OCI-M2 (cell line): ENCODE measurements around the gene SLC43A1.
A peak's percentile ranks its signal among the peaks of the same experiment; 100 is the strongest.
"Not testable (repeated sequence)": the region's sequence is repeated elsewhere in the genome, so short reads cannot be mapped to it uniquely, and the experiment has no call there.

ENCODE experiments used
- DNase-seq: peaks from one replicate; lab custom pipeline; 2025; ENCODE audit not compliant: unreplicated experiment; lab: John Stamatoyannopoulos, UW

Gene SLC43A1

DNA sequence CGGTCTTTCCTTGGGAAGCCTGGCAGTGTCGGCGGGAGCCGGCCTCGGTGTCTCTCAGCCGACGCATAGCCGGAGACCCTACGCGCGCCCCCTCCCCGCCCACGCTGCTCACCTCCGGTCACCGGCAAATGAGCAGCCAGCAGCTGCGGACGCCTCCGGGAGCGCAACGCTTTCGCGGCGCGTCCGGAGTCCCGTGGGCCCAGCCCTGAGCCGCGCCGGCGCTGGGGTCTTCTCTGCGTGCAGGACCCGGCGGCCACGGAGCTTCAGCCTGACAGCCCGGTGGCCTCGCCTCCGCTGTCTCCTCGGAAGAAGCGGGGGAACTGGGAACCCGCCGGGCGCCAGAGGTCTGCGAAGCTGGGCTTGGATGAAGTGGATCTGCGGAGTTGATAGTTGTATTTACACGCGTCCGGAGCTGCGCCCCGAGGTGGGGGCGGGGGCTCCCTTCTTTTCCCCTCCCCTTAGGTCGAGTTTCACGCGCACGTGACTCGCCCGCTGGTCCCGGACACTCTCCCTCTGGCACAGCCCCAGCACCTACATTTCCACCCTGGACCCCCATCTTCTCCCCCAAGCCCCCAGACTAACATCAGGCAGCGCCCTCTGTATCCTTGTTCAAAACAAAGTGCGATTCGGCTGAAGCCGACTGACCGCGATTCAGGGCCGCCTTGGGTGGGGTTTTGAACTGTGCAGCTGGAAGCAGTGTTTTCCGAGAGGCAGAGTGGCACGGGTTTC lies at the start of gene SLC43A1:
Gene SLC43A1, minus strand, starts transcription at position 371 of the 729 bp plus-strand sequence. CDS start 1,591 bp downstream, outside the sequence.
- DNase-seq: no peak

- DNase-seq: no peak
Observed at GRCh38 chr11:57562596-57562995, 47.1 kb upstream of the SLC43A1 start.

- no peak for DNase-seq
Observed at GRCh38 chr11:57560146-57560545, 44.6 kb upstream of the SLC43A1 start.

- no peak for DNase-seq
Observed at GRCh38 chr11:57556041-57556440, 40.5 kb upstream of the SLC43A1 start.

DNA sequence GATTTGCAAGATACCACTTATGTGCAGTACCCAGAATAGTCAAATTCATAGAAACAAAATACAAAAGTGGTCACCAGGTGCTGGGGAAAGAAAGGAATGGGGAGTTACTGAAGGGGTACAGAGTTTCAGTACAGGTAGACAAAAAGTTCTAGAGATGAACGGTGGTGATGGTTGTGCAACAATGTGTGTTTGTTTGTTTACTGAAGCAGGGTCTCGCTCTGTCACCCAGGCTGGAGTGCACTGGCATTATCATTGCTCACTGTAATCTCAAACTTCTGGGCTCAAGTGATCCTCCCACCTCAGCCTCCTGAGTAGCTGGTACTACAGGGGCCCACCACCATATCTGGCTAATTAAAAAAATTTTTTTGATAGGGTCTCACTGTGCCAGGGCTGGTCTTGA lies 39.9 kb upstream of the SLC43A1 start:
- no peak for DNase-seq

- no peak for DNase-seq
Observed at GRCh38 chr11:57552479-57552878, 37.0 kb upstream of the SLC43A1 start.

GRCh38 chr11:57551941-57552340 lies 36.4 kb upstream of the SLC43A1 start:
- no peak for DNase-seq

DNA sequence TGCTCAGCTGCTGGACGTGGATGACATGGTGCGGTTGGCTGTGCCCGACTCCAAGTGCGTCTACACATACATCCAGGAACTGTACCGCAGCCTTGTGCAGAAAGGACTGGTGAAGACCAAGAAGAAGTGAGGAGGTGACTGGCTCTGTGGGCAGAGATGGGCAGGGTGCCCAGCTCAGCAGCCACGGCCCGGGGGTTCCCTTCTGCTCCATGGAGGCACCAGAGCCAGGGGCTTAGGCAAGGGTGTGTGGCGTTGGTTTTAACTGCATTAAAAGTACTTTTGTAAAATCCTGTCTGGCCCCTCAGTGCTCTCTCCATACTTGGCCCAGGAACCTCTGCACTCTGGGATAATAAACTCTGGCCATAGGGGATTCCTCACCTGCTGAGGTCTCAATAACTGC lies 34.5 kb upstream of the SLC43A1 start:
- DNase-seq: no peak

- DNase-seq: no peak
Observed at GRCh38 chr11:57547854-57548377, 32.4 kb upstream of the SLC43A1 start.

DNA sequence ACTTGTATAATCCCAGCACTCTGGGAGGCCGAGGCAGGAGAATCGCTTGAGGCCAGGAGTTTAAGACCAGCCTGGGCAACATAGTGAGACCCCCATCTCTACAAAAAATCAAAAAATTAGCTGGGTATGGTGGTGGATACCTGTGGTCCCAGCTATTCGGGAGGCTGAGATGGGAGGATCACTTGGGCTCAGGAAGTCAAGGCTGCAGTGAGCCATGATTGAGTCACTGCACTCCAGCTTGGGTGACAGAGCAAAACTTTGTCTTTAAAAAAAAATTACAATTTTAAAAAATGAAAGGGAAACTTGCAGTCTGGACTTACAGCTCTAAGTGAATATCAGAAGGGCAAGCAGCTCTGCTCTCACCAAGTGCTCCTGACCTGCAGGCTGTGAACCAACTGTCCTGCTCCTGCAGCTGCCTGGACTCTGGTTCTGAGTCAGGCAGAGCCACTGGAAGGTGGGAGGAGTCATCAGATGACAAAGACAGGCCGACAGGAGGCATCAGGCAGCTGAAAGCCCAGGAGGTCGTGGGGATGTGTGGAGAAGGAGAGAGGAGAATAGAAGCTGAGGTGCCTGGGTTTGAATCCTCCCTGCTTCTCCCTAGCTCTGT lies 31.5 kb upstream of the SLC43A1 start:
- DNase-seq: no peak

DNA sequence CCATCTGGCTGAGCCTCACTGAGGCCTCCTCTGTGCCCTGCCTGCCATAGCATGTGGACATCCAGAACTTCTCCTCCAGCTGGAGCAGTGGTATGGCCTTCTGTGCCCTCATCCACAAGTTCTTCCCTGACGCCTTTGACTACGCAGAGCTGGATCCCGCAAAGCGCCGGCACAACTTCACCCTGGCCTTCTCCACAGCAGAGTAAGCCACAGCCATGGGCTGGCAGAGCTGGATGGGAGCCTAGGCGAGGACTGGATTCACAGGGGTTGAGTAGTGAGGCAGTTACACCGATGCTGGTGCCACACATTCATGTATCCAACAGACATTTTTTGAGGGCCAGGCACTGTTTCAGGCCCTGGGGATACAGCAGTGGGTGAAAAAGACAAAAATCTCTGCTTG lies 30.9 kb upstream of the SLC43A1 start:
- no peak for DNase-seq

- no peak for DNase-seq
Observed at GRCh38 chr11:57545883-57546282, 30.4 kb upstream of the SLC43A1 start.

DNA sequence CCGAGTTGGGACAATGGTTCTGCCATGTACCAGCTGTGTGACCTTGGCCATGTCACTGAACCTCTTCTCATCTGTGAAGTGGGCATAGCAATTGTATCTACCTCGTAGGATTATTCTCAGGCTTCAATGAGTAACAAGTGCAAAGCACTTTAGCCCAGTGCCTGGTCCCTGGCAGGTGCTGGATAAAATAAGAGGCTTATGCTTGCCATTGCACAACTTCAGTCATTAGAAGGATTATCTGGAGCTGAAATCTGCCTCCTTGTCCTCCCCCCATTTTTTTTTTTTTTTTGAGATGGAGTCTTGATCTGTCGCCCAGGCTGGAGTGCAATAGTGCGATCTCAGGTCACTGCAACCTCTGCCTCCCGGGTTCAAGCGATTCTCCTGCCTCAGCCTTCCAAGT lies 29.1 kb upstream of the SLC43A1 start:
- no peak for DNase-seq

DNA sequence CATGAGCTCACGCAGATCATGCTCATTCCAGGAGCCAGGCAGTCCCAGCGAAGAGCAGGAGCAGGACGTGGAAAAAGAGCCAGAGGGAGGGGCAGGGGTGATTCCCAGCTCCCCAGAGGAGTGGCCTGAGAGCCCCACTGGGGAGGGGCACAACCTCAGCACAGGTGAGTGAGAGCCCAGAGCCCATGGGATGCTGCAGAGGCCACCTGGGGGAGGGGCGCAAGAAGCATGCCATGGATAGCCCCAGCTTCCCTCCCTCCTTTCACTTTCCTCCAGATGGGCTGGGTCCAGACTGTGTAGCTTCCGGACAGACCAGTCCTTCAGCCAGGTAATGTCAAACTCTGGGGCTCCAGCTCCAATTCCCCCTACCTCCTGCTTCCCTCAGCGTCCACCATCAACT lies 28.1 kb upstream of the SLC43A1 start:
- no peak for DNase-seq

DNA sequence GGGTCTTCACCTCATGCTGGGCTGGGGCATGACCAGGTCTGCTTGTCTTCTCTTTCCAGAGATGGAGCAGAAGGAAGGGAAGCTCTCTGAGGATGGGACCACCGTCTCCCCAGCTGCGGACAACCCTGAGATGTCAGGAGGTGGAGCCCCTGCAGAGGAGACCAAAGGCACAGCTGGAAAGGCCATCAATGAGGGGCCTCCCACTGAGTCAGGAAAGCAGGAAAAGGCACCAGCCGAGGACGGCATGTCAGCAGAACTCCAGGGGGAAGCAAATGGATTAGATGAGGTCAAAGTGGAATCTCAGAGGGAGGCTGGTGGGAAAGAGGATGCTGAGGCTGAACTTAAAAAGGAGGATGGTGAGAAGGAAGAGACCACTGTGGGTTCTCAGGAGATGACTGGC lies 27.1 kb upstream of the SLC43A1 start:
- no peak for DNase-seq

GRCh38 chr11:57541169-57541568 lies 25.7 kb upstream of the SLC43A1 start:
- DNase-seq: no peak

DNA sequence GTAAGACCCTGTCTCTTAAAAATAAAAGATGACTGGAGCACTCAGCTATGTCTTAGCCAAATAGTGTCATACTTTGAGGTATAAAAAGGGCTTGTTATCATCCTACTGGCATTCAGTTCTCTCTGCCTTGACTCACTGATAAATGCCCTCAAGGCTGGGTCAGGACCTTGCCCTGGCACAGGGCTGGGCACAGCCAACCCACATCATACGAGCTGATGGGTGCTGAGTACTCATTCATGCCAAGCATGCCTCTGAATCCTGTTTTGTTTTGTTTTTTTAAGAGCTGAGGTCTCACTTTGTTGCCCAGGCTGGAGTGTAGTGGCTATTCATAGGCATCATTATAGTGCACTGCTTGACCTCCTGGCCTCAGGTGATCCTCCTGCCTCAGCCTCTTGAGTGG lies 23.8 kb upstream of the SLC43A1 start:
- DNase-seq: no peak

DNA sequence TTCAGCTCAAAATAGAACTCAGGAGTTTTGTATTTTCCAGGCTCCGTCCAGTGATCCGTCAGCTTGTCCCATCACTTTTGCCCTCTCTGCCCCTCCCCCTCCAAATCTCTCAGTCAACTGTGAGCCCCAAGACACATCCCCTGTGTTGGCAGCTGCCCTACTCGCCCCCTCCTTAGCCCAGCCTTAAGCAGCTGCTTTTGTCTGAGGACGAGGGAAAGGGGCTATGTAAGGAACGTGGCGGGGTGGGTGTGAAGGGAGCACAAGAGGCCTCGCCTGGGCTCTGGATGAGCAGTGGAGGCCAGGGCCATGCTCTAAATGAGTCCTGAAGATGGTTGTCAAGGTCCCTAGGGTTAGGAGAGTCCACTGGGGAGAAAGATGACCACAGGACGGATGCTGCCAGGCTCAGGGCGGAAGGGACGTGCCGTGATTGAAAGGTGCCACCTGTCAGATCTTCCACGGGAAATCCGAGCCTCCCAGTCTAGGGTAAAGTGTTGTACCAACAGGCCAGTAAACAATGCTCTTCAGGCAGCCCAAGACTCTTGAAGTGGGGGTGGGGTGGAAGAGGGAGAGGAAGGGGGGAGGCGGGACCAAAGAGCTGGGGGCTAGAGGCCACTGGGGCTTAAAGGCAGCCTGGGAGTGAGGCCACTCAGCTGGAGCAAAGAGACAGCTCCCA lies 21.6 kb upstream of the SLC43A1 start, which contains the start of gene SMTNL1:
Gene SMTNL1, plus strand, starts transcription at position 649 of the 673 bp plus-strand sequence. CDS start 5,048 bp downstream, outside the sequence.
- DNase-seq: no peak

GRCh38 chr11:57534449-57534848 lies 18.9 kb upstream of the SLC43A1 start:
- not testable (repeated sequence) for DNase-seq

DNA sequence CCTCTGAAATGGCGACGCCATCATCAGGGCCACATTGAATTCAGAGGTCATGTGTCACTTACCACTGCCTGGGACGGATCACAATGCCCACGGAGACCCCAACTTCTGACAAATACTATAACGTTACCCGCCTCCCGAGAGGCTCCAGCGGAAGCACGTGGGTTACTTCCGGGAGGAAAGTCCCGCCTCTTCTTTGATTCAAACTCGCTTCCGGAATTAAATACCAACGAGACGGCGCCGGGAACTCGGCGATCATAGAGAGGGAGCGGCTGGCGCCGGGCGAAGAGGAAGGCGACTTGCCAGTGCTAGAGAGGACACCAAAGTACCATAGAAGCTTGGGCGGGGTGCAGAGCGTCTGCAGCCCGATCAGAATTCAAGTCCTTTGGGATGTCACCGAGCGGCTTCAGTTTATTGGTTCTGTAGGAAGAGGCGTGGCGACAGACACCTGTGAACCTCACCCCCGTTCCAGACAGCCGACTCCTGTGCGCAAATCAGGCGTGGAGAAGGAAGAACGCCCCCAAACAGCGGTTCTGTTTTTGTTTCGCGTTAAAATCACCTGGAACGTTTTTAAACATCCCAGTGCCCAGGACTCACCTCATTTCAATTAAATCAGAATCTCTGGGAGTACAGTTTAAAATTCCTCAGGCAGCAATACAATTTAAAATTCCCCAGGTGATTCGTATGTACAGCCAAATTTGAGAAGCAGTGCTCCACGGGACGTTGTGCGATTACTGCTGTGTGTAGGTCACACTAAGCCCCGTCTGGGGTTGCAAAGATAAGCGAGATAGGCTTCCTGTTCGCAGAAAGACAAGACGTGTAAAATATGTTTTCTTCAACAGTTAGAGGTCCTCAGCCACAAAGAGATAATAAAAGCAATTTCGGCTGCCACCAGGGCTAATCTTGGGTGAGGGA lies 15.3 kb upstream of the SLC43A1 start, which contains the start of gene TIMM10:
Gene TIMM10, minus strand, starts transcription at position 159 of the 912 bp plus-strand sequence. CDS start 565 bp downstream, outside the sequence.
- DNase-seq: peak; percentile 60

DNA sequence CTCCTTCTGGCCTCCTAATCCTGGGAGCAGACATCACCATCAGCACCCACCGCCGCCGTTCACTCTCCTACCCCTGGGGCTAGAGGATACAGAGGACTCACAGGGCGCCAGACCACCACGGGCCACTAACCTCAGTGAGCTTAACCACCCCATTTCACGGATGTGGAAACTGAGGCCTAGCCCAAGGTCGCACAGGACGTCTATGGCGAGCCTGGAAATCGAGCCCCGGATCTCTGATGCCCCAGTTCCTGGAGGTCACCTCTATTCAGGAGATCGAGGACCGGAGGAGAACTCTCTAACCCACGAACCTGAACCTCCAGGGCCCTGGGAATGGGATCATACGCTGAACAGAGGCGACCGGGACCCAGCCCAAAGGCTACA lies 14.7 kb upstream of the SLC43A1 start:
- no peak for DNase-seq
